ENCODE data around the gene PLA2G15. TPM values are rescaled to one million over a fixed set of nuclear protein-coding genes. Genes with fewer than 3 reads are reported as not detected.

PLA2G15 gene
- total and polyA plus RNA-seq, 2 of the 13 experiments (the other 11 are each of a cell fraction or from before 2014, with no cell fraction given) = 14.4 to 23.7 TPM

DNA sequence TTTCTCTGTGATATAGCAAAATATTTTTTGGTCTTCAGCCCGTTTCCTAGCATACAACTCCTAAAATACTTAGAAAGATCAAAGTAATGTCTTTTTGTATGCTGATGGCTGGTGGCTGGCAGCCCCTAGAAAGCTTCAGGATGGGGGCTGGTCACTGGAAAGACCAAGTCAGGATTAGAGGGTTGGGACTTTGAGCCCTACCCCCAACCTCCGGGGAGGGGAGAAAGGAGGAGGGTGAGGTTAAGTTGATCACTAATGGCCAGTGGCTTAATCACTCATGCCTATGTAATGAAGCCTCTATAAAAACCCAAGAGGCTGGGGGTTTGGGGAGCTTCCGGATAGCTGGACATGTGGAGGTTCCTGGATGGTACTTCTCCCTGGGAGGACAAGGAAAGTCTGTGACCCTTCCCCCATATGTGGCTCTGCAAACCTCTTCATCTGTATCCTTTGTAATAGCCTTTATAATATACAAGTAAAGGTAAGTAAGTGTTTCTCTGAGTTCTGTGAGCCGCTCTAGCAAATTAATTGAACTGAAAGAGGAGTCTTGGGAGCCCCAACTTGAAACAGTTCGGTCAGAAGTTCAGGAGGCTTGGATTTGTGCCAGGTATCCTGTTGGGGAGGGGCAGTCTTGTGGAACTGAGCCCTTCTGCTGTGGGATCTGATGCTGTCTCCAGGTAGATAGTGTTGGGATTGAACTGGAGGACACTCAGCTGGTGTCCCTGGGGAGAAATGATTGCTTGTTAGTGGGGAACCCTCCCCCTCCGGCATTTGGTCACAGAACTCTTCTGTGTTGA, 22.6 kb downstream of the PLA2G15 start (continued):
- TF ChIP-seq SP1 (IDR thresholded peaks at IDR 0.05) = no peak
- TF ChIP-seq SP1 (CRISPR knock-in tag; IDR thresholded peaks at IDR 0.05) = no peak
- TF ChIP-seq MLLT10 (CRISPR knock-in tag; IDR thresholded peaks at IDR 0.05) = no peak
- TF ChIP-seq SUZ12 (IDR thresholded peaks at IDR 0.05; ENCODE audit: low read depth, low read length) = no peak
- TF ChIP-seq FOXC1 (CRISPR knock-in tag; IDR thresholded peaks at IDR 0.05; ENCODE audit: borderline replicate concordance) = no peak
- TF ChIP-seq BCL3 (CRISPR knock-in tag; IDR thresholded peaks at IDR 0.05) = no peak
- peak; percentile 91 for TF ChIP-seq BCL6 (CRISPR knock-in tag; IDR thresholded peaks at IDR 0.05)
- TF ChIP-seq, protein P1, sequence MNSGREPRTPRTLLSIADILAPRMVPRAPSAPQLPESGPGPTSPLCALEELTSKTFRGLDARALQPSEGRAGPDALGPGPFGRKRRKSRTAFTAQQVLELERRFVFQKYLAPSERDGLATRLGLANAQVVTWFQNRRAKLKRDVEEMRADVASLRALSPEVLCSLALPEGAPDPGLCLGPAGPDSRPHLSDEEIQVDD (CRISPR knock-in tag; IDR thresholded peaks at IDR 0.05; ENCODE audit: borderline replicate concordance) = no peak
- no peak for TF ChIP-seq ZNF552 (CRISPR knock-in tag; IDR thresholded peaks at IDR 0.05; ENCODE audit: borderline replicate concordance)
- TF ChIP-seq, protein P2, sequence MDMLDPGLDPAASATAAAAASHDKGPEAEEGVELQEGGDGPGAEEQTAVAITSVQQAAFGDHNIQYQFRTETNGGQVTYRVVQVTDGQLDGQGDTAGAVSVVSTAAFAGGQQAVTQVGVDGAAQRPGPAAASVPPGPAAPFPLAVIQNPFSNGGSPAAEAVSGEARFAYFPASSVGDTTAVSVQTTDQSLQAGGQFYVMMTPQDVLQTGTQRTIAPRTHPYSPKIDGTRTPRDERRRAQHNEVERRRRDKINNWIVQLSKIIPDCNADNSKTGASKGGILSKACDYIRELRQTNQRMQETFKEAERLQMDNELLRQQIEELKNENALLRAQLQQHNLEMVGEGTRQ (IDR thresholded peaks at IDR 0.05; ENCODE audit: low read depth, low read length) = no peak
- TF ChIP-seq, protein P2 (CRISPR knock-in tag; IDR thresholded peaks at IDR 0.05; ENCODE audit: borderline replicate concordance) = no peak
- TF ChIP-seq ZNF746 (CRISPR knock-in tag; IDR thresholded peaks at IDR 0.05) = no peak
- TF ChIP-seq FOSL2 (CRISPR knock-in tag; IDR thresholded peaks at IDR 0.05) = peak; percentile 8
- no peak for TF ChIP-seq ZNF350 (CRISPR knock-in tag; IDR thresholded peaks at IDR 0.05; ENCODE audit: borderline replicate concordance, low read depth)
- TF ChIP-seq, protein P3, sequence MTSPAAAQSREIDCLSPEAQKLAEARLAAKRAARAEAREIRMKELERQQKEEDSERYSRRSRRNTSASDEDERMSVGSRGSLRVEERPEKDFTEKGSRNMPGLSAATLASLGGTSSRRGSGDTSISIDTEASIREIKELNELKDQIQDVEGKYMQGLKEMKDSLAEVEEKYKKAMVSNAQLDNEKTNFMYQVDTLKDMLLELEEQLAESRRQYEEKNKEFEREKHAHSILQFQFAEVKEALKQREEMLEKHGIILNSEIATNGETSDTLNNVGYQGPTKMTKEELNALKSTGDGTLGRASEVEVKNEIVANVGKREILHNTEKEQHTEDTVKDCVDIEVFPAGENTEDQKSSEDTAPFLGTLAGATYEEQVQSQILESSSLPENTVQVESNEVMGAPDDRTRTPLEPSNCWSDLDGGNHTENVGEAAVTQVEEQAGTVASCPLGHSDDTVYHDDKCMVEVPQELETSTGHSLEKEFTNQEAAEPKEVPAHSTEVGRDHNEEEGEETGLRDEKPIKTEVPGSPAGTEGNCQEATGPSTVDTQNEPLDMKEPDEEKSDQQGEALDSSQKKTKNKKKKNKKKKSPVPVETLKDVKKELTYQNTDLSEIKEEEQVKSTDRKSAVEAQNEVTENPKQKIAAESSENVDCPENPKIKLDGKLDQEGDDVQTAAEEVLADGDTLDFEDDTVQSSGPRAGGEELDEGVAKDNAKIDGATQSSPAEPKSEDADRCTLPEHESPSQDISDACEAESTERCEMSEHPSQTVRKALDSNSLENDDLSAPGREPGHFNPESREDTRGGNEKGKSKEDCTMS (CRISPR knock-in tag; conservative IDR thresholded peaks at IDR 0.05) = no peak
- TF ChIP-seq ZFP90 (CRISPR knock-in tag; IDR thresholded peaks at IDR 0.05; ENCODE audit: borderline replicate concordance) = no peak
- TF ChIP-seq NKX3-1 (CRISPR knock-in tag; IDR thresholded peaks at IDR 0.05) = no peak
- no peak for TF ChIP-seq FIP1L1 (IDR thresholded peaks at IDR 0.05; ENCODE audit: borderline replicate concordance, insufficient read depth, low read depth, low read length)
- no peak for TF ChIP-seq YEATS2 (CRISPR knock-in tag; IDR thresholded peaks at IDR 0.05; ENCODE audit: borderline replicate concordance)
- TF ChIP-seq ZNF367 (CRISPR knock-in tag; IDR thresholded peaks at IDR 0.05; ENCODE audit: borderline replicate concordance) = no peak
- no peak for TF ChIP-seq ZNF790 (CRISPR knock-in tag; IDR thresholded peaks at IDR 0.05; ENCODE audit: borderline replicate concordance)
- no peak for TF ChIP-seq ZNF652 (CRISPR knock-in tag; IDR thresholded peaks at IDR 0.05; ENCODE audit: borderline replicate concordance, low read depth)
- TF ChIP-seq ZNF674 (CRISPR knock-in tag; IDR thresholded peaks at IDR 0.05; ENCODE audit: low read depth) = no peak
- TF ChIP-seq, protein P4, sequence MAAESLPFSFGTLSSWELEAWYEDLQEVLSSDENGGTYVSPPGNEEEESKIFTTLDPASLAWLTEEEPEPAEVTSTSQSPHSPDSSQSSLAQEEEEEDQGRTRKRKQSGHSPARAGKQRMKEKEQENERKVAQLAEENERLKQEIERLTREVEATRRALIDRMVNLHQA (CRISPR knock-in tag; IDR thresholded peaks at IDR 0.05) = no peak

Data from HepG2 (cell line).